H1 (cell line): ENCODE results near the gene GSTT2. TPM values are rescaled to one million over a fixed set of nuclear protein-coding genes. Genes with fewer than 3 reads are reported as not detected.

ENCODE experiments used
- polyA plus RNA-seq, 7 experiments: library from polyadenylated mRNA; depleted of rRNA in 3 of 7; stranded (reverse) in 5 of 7; unstranded in 2 of 7; fragments of >200 nt in 5 of 7; fragments of 200-250 nt in 2 of 7; gene quantifications; 1 replicate in 5 of 7; 2 replicates in 1 of 7; 4 replicates in 1 of 7; pipeline versions ENCODE4 v1.2.1 to v1.2.3, GENCODE V29; 2011 to 2013; ENCODE audit warnings: missing spikeins in 2 of 7, mixed read lengths in 2 of 7
- total RNA-seq: library from RNA; stranded (reverse); fragmentation: NEBNext Ultra II Directional; extraction: Animal tissue kit (Norgen Biotek cat#: 25700); gene quantifications from 2 replicates; pipeline ENCODE4 v1.2.1, GENCODE V29; 2021
- TF ChIP-seq, protein P1 (sequence below), 3 experiments: IDR thresholded peaks; 1 replicate in 2 of 3; 2 replicates in 1 of 3; pipeline versions ENCODE4 v1.5.1 to v1.6.1; 2011; ENCODE audit warnings: low read length in 3 of 3, mild to moderate bottlenecking in 3 of 3, inconsistent platforms in 2 of 3, low read depth in 1 of 3, moderate library complexity in 1 of 3; ENCODE audit not compliant: insufficient read depth in 1 of 3; ENCODE audit errors: control extremely low read depth in 1 of 3

The GSTT2 gene
- total and polyA plus RNA-seq, 2 of the 8 experiments (the other 6 are each of a cell fraction or from before 2014, with no cell fraction given) = 1.1 to 1.5 TPM

DNA sequence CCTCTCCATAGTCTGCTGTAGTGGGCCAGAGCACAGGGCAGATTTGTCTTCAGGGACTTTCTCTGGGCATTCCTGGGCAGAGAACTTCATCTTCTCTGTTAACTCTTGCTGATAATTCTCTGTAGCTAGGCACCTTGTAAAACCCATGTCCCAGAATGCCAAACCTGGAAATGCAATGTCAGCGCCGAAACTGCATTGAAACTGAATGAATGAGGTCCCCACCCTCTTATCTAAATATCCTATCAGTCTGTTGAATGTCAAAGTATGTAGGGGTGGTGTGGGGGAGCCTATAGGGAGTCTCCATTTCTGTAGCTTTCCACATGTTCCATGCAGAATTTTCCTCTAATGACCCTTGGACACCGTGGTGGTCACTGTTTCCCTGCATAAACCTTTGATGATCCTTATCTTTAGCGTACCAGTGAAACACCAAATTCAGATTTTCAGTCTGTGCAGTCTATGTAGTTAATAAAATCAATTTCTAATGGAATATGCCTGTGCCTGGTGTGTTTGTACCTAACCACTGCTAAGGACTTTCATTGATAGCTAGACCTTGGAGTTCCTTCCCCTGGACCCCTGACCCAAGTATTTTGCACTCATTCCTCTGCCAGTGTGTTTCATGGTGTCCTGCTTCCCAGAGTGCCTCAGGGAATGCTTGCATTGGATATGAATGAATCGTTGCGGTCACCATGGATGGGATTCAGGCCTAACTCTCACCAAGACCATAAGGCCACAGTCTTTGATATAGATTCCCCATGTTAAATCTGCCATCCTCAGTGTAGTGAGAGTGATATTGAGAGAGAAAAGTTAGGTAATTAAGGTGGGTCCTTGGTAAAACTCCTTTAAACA is 28.7 kb downstream of the GSTT2 start (continued):
- TF ChIP-seq, protein P1, sequence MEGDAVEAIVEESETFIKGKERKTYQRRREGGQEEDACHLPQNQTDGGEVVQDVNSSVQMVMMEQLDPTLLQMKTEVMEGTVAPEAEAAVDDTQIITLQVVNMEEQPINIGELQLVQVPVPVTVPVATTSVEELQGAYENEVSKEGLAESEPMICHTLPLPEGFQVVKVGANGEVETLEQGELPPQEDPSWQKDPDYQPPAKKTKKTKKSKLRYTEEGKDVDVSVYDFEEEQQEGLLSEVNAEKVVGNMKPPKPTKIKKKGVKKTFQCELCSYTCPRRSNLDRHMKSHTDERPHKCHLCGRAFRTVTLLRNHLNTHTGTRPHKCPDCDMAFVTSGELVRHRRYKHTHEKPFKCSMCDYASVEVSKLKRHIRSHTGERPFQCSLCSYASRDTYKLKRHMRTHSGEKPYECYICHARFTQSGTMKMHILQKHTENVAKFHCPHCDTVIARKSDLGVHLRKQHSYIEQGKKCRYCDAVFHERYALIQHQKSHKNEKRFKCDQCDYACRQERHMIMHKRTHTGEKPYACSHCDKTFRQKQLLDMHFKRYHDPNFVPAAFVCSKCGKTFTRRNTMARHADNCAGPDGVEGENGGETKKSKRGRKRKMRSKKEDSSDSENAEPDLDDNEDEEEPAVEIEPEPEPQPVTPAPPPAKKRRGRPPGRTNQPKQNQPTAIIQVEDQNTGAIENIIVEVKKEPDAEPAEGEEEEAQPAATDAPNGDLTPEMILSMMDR (IDR thresholded peaks at IDR 0.05; ENCODE audit: control extremely low read depth in 1 of 3, insufficient read depth in 1 of 3, low read depth in 1 of 3, low read length in 3 of 3) = no peak
